Sigmoid colon (tissue), 7 donors: ENCODE results near the gene RPS14. TPM values are rescaled to one million over a fixed set of nuclear protein-coding genes. Genes with fewer than 3 reads are reported as not detected.

Source experiments
- DNase-seq: peaks from one replicate; pipeline ENCODE4 v3.0.0-alpha.2; 2019
- H3K27ac ChIP-seq, 4 donors: fragments of 200-600 bp; sonication (generic); one replicate each; pipeline ENCODE4 v1.5.1; 2016 to 2019; ENCODE audit warnings: mild to moderate bottlenecking in 1 of 4
- H3K27me3 ChIP-seq, 3 donors: fragments of 200-600 bp; sonication (generic); one replicate each; pipeline ENCODE4 v1.5.1; 2019; ENCODE audit warnings: mild to moderate bottlenecking in 1 of 3
- H3K36me3 ChIP-seq, 4 donors: fragments of 200-600 bp; sonication (generic); one replicate each; pipeline ENCODE4 v1.5.1; 2016 to 2019
- H3K4me1 ChIP-seq, 4 donors: fragments of 200-600 bp; sonication (generic); one replicate each; pipeline ENCODE4 v1.5.1; 2017 to 2019
- H3K4me3 ChIP-seq, 4 donors: fragments of 200-600 bp; sonication (generic); one replicate each; pipeline ENCODE4 v1.5.1; 2017 to 2019; ENCODE audit warnings: mild to moderate bottlenecking in 2 of 4, moderate library complexity in 1 of 4
- H3K9me3 ChIP-seq, 4 donors: fragments of 200-600 bp in 3 of 4; sonication (generic) in 3 of 4; one replicate each; pipeline versions ENCODE4 v1.5.1 to v1.6.1; 2013 to 2019
- CTCF ChIP-seq, 4 experiments: fragments of 450-650 bp in 3 of 4; fragments of 200-600 bp in 1 of 4; IDR thresholded peaks; one replicate each; pipeline ENCODE4 v1.5.1; 2016 to 2019; ENCODE audit warnings: antibody characterized with exemption in 4 of 4, mild to moderate bottlenecking in 3 of 4, moderate library complexity in 2 of 4
- EP300 ChIP-seq, 4 donors: sonication (generic); formaldehyde crosslinking; IDR thresholded peaks; one replicate each; pipeline ENCODE4 v1.6.1; 2017; ENCODE audit warnings: antibody characterized with exemption in 4 of 4
- POLR2A ChIP-seq, 2 donors: fragments of 450-650 bp; IDR thresholded peaks; one replicate each; pipeline ENCODE4 v1.6.1; 2016; ENCODE audit warnings: antibody characterized with exemption in 2 of 2, mild to moderate bottlenecking in 2 of 2, moderate library complexity in 2 of 2
- POLR2AphosphoS5 ChIP-seq, 4 donors: sonication (generic); formaldehyde crosslinking; IDR thresholded peaks; one replicate each; pipeline ENCODE4 v1.6.1; 2017; ENCODE audit warnings: antibody characterized with exemption in 4 of 4
- WGBS, 2 donors: extraction: QIAGEN DNeasy Blood & Tissue Kit; methylation state at CpG; one replicate each; pipeline ENCODE4 v1.1.7; 2013; 5-methylcytosine and 5-hydroxymethylcytosine counted together
- intact Hi-C: fragments of 100-400 bp; cut with DNase I; formaldehyde crosslinking; loops from one replicate; pipeline ENCODE4 v1.15.1; 2023
- polyA plus RNA-seq, 3 donors: library from polyadenylated mRNA; stranded (reverse); fragments of 200-250 nt; gene quantifications; one replicate each; pipeline ENCODE4 v1.2.3, GENCODE V29; 2013
- total RNA-seq, 4 donors: library from RNA; depleted of rRNA; stranded (reverse); fragments of >200 nt; gene quantifications; one replicate each; pipeline ENCODE4 v1.1.0, GENCODE V29; 2016
- donor health status: healthy with polysubstance abuse.
- donor health status: Bipolar disorder and iron deficiency.
- donor health status: healthy.

RPS14 gene
- total and polyA plus RNA-seq, 7 donors: 3,111 to 7,878 (median 5,290) TPM

GRCh38 chr5:150468206-150468605 lies 18.7 kb upstream of the RPS14 start:
- no peaks in the 10 kb centered on the region for H3K9me3 ChIP-seq
- no peaks in the 10 kb centered on the region for H3K27me3 ChIP-seq
- no peaks in the 10 kb centered on the region for H3K36me3 ChIP-seq
- intact Hi-C loops: no loop called here
- H3K27ac ChIP-seq: no peak overlapping the region
- no peak overlapping the region for H3K4me3 ChIP-seq
- TF ChIP-seq POLR2A (IDR thresholded peaks at IDR 0.05) (no peak), CTCF (IDR thresholded peaks at IDR 0.05) (no peak), POLR2AphosphoS5 (IDR thresholded peaks at IDR 0.05) (no peak), EP300 (IDR thresholded peaks at IDR 0.05) (no peak)
- WGBS, 2 donors: 96 to 97% methylated on average over 4 of the region's 4 CpGs
- no peak for DNase-seq
- H3K4me1 ChIP-seq: peaks cover 0 to 23% (median 12%) of the 10 kb centered on the region in 4 donors

GRCh38 chr5:150465927-150466326 lies 16.4 kb upstream of the RPS14 start:
- Histone ChIP-seq H3K27me3 (no peaks in the 10 kb centered on the region), H3K36me3 (no peaks in the 10 kb centered on the region), H3K4me3 (no peak overlapping the region), H3K27ac (peak overlapping the region in 1 of 4 donors; percentile 49), H3K9me3 (no peaks in the 10 kb centered on the region), H3K4me1 (peaks cover 0 to 23% (median 7%) of the 10 kb centered on the region in 4 donors)
- intact Hi-C loops: no loop called here
- whole genome bisulfite sequencing, 2 donors: 75 to 82% methylated on average over 8 of the region's 8 CpGs
- no peak for TF ChIP-seq POLR2A (IDR thresholded peaks at IDR 0.05)
- TF ChIP-seq POLR2AphosphoS5 (IDR thresholded peaks at IDR 0.05): no peak
- no peak for TF ChIP-seq CTCF (IDR thresholded peaks at IDR 0.05)
- no peak for TF ChIP-seq EP300 (IDR thresholded peaks at IDR 0.05)
- DNase-seq: no peak

- Histone ChIP-seq H3K27ac (peak overlapping the region; percentile 23 to 47 (median 33)), H3K9me3 (no peaks in the 10 kb centered on the region), H3K4me3 (no peak overlapping the region), H3K4me1 (peaks cover 0 to 18% (median 7%) of the 10 kb centered on the region in 4 donors), H3K27me3 (no peaks in the 10 kb centered on the region), H3K36me3 (no peaks in the 10 kb centered on the region)
- intact Hi-C loops: no loop called here
- peak; percentile 81 for DNase-seq
- WGBS, 2 donors: 71 to 74% methylated on average over 6 of the region's 6 CpGs
- no peak for TF ChIP-seq CTCF (IDR thresholded peaks at IDR 0.05)
Observed at GRCh38 chr5:150464554-150465012, 15.0 kb upstream of the RPS14 start.

GRCh38 chr5:150461231-150461630 lies 11.7 kb upstream of the RPS14 start:
- no peak for TF ChIP-seq POLR2A (IDR thresholded peaks at IDR 0.05)
- no peak for TF ChIP-seq POLR2AphosphoS5 (IDR thresholded peaks at IDR 0.05)
- no peak for TF ChIP-seq EP300 (IDR thresholded peaks at IDR 0.05)
- no peak for TF ChIP-seq CTCF (IDR thresholded peaks at IDR 0.05)
- H3K4me3 ChIP-seq: no peak overlapping the region
- no peak overlapping the region for H3K27ac ChIP-seq
- intact Hi-C loops: no loop called here
- H3K36me3 ChIP-seq: no peaks in the 10 kb centered on the region
- H3K4me1 ChIP-seq: peaks cover 0 to 20% (median 10%) of the 10 kb centered on the region in 4 donors
- no peak for DNase-seq
- no peaks in the 10 kb centered on the region for H3K9me3 ChIP-seq
- H3K27me3 ChIP-seq: no peaks in the 10 kb centered on the region
- 35 to 55% methylated on average over 2 of the region's 2 CpGs for WGBS, 2 donors

GRCh38 chr5:150460781-150461180 lies 11.2 kb upstream of the RPS14 start:
- Histone ChIP-seq H3K4me1 (peaks cover 0 to 20% (median 10%) of the 10 kb centered on the region in 4 donors), H3K4me3 (no peak overlapping the region), H3K9me3 (no peaks in the 10 kb centered on the region), H3K27ac (no peak overlapping the region), H3K27me3 (no peaks in the 10 kb centered on the region), H3K36me3 (no peaks in the 10 kb centered on the region)
- TF ChIP-seq POLR2A (IDR thresholded peaks at IDR 0.05): no peak
- intact Hi-C loops: no loop called here
- WGBS, 2 donors: 54 to 59% methylated on average over 2 of the region's 2 CpGs
- DNase-seq: no peak
